ENCODE results near the gene WDR77.
A peak's percentile ranks its signal among the peaks of the same experiment; 100 is the strongest.

The WDR77 gene

DNA sequence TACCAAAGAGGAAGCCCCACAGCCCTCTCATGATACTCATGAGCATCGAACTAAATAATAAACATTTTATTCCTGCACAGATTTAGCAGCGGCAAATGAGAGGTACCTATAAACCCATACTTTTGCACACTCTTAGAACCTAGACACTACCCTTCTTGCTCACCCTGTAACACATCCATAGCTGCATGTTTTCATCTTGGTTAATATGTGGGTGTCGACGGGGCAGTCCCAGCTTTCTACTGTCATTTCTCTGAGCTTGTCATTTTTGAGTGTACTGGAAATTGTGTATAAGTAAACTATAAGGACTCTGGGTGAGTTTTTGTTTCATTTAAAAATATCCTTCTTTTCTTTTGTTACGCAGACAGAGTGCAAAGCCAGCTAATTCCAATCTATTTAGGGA lies 47.0 kb downstream of the WDR77 start:
- H3K4me3 ChIP-seq (ENCODE audit: low read depth, low read length): no peak overlapping the region
- TF ChIP-seq, protein P1, sequence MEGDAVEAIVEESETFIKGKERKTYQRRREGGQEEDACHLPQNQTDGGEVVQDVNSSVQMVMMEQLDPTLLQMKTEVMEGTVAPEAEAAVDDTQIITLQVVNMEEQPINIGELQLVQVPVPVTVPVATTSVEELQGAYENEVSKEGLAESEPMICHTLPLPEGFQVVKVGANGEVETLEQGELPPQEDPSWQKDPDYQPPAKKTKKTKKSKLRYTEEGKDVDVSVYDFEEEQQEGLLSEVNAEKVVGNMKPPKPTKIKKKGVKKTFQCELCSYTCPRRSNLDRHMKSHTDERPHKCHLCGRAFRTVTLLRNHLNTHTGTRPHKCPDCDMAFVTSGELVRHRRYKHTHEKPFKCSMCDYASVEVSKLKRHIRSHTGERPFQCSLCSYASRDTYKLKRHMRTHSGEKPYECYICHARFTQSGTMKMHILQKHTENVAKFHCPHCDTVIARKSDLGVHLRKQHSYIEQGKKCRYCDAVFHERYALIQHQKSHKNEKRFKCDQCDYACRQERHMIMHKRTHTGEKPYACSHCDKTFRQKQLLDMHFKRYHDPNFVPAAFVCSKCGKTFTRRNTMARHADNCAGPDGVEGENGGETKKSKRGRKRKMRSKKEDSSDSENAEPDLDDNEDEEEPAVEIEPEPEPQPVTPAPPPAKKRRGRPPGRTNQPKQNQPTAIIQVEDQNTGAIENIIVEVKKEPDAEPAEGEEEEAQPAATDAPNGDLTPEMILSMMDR (IDR thresholded peaks at IDR 0.05; ENCODE audit: borderline replicate concordance, insufficient read depth, low read depth, low read length): no peak

DNA sequence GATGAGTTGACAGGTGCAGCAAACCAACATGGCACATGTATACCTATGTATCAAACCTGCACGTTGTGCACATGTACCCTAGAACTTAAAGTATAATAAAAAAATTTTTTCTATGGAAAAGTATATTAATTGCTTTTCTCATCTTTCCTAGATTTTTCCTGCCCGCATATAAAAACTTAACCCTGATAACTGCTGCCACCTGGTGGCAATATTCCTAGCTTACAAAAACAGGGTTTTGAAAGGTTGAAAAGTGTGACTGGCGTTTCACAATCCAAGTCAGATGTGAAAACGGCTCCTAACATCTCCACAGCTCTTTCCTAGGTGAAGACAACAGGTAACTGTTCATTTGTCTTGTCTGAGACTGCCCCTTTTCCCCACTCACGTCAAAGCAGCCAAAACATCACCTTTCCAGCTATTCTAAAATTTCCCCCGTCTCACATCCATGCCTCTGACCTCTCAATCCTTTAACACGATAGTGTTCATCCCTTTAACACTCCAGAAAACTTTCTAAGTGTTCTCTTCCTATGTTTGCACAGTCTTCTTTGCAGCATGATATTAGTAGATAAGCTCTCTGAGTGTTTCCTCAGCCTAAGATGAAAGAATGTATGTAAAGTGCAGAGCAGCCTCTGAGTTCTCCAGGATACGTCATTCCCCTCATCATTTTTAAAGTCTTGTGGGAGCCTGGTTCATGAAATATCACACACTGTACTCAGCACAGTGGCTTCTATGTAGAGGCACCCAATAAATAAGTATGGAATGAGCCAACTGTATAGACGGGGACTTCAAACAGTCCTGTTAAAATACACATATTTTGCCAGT lies 49.1 kb downstream of the WDR77 start:
- TF ChIP-seq, protein P1 (IDR thresholded peaks at IDR 0.05; ENCODE audit: borderline replicate concordance, insufficient read depth, low read depth, low read length): peak; percentile 19; the same call in 1 of the 2 replicates
- no peak overlapping the region for H3K4me3 ChIP-seq (ENCODE audit: low read depth, low read length)

DNA sequence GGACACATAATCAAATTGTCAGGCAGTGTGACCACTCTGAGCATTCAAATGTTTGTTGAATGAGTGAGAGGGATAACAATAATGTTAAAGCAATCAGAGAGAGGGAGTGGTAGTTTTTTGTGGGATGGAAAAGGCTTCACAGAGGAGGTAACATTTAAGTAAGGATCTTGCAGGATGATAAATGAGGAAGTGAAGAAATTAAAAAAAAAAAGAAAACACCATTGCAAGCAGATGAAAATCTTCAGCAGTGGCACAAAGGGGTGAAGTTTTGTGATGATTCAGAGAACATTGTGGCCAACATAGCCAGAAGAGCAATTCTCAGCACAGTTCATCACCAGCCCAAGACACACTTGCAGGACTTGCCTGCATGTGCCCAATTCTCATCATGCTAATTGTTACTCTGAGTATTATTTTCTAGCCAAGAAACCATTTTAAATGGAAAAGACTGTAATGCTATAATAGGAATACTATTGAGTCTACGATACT lies 56.6 kb downstream of the WDR77 start:
- TF ChIP-seq, protein P1 (IDR thresholded peaks at IDR 0.05; ENCODE audit: borderline replicate concordance, insufficient read depth, low read depth, low read length): no peak
- no peak overlapping the region for H3K4me3 ChIP-seq (ENCODE audit: low read depth, low read length)

DNA sequence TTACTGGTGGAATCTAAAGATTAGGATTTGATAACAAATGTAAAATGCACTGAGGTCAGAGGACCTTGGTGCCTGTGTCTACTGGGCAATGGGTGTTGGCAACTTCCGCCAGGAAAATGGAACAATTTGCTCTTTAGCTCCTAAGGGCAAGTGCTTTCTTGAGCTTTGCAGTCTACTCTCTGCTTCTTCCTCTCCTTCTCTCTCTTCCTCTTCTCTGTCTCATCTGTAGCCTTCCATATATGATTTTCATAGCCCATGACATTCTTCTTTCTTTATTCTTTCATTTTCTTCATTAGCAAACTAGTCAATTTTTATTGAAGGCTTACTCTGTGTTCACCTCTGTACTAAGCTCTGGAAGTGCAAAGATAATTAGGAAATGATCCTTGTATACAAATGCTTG lies 57.0 kb downstream of the WDR77 start:
- TF ChIP-seq, protein P1 (IDR thresholded peaks at IDR 0.05; ENCODE audit: borderline replicate concordance, insufficient read depth, low read depth, low read length): no peak
- no peak overlapping the region for H3K4me3 ChIP-seq (ENCODE audit: low read depth, low read length)

All from GM12875 (cell line).